Epithelial cell of esophagus (primary cell): ENCODE data around the gene MSX2.

ENCODE experiments used
- DNase-seq: peaks from one replicate; pipeline ENCODE4 v3.0.0; 2010; ENCODE audit warnings: low read depth
- H3K4me3 ChIP-seq: 2 replicates; pipeline ENCODE4 v1.5.1; 2011; ENCODE audit warnings: mild to moderate bottlenecking, low read length, control low read depth
- CTCF ChIP-seq: IDR thresholded peaks from 2 replicates; pipeline ENCODE4 v1.5.1; 2011; ENCODE audit warnings: low read depth, mild to moderate bottlenecking, low read length, control low read depth, inconsistent platforms; ENCODE audit not compliant: insufficient read depth; ENCODE audit errors: missing control alignments

The MSX2 gene

GRCh38 chr5:174777111-174777510 is 52.7 kb downstream of the MSX2 start:
- no peak overlapping the region for H3K4me3 ChIP-seq
- TF ChIP-seq CTCF, result no peak
- no peak for DNase-seq

GRCh38 chr5:174777583-174777982 is 53.2 kb downstream of the MSX2 start:
- no peak overlapping the region for H3K4me3 ChIP-seq
- DNase-seq, result no peak
- no peak for TF ChIP-seq CTCF
